Ishikawa (cell line): ENCODE measurements around the gene MLLT6.

Source experiments
- CEBPB ChIP-seq: IDR thresholded peaks from 2 replicates; pipeline ENCODE4 v1.6.1; 2012
- CREB1 ChIP-seq: IDR thresholded peaks from 2 replicates; pipeline ENCODE4 v1.6.1; 2012; ENCODE audit warnings: low read depth
- EGR1 ChIP-seq: IDR thresholded peaks from 2 replicates; pipeline ENCODE4 v1.6.1; 2012
- EP300 ChIP-seq: IDR thresholded peaks from 2 replicates; pipeline ENCODE4 v1.6.1; 2012; ENCODE audit warnings: borderline replicate concordance
- FOXM1 ChIP-seq: IDR thresholded peaks from 2 replicates; pipeline ENCODE4 v1.6.1; 2012; ENCODE audit warnings: low read depth, borderline replicate concordance
- NFIC ChIP-seq: IDR thresholded peaks from 2 replicates; pipeline ENCODE4 v1.6.1; 2012
- RAD21 ChIP-seq: IDR thresholded peaks from 2 replicates; pipeline ENCODE4 v1.6.1; 2012; ENCODE audit warnings: low read depth
- TAF1 ChIP-seq: IDR thresholded peaks from 2 replicates; pipeline ENCODE4 v1.6.1; 2012; ENCODE audit warnings: low read depth, mild to moderate bottlenecking
- TCF12 ChIP-seq: IDR thresholded peaks from 2 replicates; pipeline ENCODE4 v1.6.1; 2012; ENCODE audit warnings: low read depth
- TEAD4 ChIP-seq: IDR thresholded peaks from 2 replicates; pipeline ENCODE4 v1.6.1; 2012
- YY1 ChIP-seq: IDR thresholded peaks from 2 replicates; pipeline ENCODE4 v1.6.1; 2012; ENCODE audit warnings: low read depth
- ZBTB7A ChIP-seq: IDR thresholded peaks from 2 replicates; pipeline ENCODE4 v1.6.1; 2012; ENCODE audit warnings: low read depth
- TF ChIP-seq, protein P1 (sequence below): IDR thresholded peaks from 2 replicates; pipeline ENCODE4 v1.6.1; 2012; ENCODE audit warnings: low read depth, mild to moderate bottlenecking
- TF ChIP-seq, protein P2 (sequence below): IDR thresholded peaks from 2 replicates; pipeline ENCODE4 v1.6.1; 2012
- TF ChIP-seq, protein P3 (sequence below): IDR thresholded peaks from 2 replicates; pipeline ENCODE4 v1.6.1; 2012

The MLLT6 gene

DNA sequence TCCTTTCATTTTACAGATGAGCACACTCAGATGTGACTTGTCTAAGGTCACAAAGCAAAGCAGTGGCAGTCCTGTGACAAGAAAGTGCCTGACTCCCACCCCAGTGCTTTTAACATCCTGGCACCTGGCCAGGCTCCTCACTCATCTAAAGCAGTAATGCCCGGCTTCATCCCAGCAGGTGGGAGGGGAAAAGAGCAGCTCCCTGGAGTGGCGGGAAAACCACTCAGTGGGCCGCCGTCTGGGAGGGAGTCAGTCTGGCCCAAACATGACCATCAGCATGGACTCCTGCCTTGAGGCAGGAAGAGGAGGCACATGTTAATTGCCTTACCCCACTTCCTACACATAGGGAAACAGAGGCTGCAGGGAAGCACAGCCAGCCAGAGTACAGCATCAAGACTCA, 40.5 kb downstream of the MLLT6 start:
- TF ChIP-seq EP300, result peak; percentile 38; the same call in 1 of the 2 replicates
- TF ChIP-seq YY1, result no peak
- no peak for TF ChIP-seq TEAD4
- TF ChIP-seq RAD21, result no peak
- TF ChIP-seq, protein P1, sequence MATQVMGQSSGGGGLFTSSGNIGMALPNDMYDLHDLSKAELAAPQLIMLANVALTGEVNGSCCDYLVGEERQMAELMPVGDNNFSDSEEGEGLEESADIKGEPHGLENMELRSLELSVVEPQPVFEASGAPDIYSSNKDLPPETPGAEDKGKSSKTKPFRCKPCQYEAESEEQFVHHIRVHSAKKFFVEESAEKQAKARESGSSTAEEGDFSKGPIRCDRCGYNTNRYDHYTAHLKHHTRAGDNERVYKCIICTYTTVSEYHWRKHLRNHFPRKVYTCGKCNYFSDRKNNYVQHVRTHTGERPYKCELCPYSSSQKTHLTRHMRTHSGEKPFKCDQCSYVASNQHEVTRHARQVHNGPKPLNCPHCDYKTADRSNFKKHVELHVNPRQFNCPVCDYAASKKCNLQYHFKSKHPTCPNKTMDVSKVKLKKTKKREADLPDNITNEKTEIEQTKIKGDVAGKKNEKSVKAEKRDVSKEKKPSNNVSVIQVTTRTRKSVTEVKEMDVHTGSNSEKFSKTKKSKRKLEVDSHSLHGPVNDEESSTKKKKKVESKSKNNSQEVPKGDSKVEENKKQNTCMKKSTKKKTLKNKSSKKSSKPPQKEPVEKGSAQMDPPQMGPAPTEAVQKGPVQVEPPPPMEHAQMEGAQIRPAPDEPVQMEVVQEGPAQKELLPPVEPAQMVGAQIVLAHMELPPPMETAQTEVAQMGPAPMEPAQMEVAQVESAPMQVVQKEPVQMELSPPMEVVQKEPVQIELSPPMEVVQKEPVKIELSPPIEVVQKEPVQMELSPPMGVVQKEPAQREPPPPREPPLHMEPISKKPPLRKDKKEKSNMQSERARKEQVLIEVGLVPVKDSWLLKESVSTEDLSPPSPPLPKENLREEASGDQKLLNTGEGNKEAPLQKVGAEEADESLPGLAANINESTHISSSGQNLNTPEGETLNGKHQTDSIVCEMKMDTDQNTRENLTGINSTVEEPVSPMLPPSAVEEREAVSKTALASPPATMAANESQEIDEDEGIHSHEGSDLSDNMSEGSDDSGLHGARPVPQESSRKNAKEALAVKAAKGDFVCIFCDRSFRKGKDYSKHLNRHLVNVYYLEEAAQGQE, result no peak
- TF ChIP-seq, protein P2, sequence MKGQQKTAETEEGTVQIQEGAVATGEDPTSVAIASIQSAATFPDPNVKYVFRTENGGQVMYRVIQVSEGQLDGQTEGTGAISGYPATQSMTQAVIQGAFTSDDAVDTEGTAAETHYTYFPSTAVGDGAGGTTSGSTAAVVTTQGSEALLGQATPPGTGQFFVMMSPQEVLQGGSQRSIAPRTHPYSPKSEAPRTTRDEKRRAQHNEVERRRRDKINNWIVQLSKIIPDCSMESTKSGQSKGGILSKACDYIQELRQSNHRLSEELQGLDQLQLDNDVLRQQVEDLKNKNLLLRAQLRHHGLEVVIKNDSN, result 0 out of 2 replicates have a peak, but pooled peaks have one; percentile 22
- TF ChIP-seq, protein P3, sequence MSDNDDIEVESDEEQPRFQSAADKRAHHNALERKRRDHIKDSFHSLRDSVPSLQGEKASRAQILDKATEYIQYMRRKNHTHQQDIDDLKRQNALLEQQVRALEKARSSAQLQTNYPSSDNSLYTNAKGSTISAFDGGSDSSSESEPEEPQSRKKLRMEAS, result peak; percentile 73
- no peak for TF ChIP-seq CREB1
- TF ChIP-seq FOXM1, result no peak
- TF ChIP-seq TCF12, result peak; percentile 63; the same call in 1 of the 2 replicates
- TF ChIP-seq NFIC, result peak; percentile 85
- no peak for TF ChIP-seq CEBPB
- TF ChIP-seq ZBTB7A, result no peak

DNA sequence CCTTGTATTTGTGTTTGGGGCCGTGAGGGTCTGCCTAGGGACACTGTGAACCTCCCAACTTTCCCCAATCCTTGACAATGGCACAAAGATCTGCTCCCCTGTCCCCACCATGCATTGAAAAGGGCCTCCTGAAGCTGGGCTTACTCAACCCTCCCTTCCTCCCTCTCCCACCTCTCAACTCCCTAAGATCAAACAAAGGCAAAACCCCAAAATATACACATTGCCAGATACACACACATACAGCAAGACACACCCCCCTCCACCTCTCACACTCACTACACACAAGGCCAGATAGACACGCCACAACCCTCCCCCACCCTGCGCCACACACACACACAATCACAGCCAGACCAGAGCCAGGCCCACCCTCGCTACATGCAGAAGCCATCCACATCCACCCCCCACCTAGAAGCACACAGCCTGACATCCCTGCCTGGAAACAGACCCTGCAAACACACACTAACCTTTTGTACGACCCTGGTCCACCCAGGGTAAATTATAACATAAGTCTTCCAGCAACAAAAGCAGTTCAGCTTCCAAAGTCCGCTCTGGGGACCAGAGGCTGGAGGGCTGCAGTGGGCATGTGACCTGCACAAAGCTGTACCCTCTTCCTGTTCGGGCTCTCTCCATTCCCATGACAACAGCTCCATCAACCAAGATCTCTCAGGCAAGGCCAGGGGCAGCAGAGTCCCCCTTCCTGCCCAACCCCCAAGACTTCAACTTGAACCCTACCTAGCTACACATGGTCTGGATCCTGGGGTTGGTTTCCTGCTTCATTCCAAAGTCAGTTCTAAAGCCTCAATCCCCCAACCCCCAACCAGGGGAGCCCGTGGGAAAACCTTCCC, 41.2 kb downstream of the MLLT6 start:
- TF ChIP-seq TAF1 (no peak), YY1 (no peak), TCF12 (no peak), RAD21 (no peak), CREB1 (no peak)
- TF ChIP-seq, protein P2, result no peak

DNA sequence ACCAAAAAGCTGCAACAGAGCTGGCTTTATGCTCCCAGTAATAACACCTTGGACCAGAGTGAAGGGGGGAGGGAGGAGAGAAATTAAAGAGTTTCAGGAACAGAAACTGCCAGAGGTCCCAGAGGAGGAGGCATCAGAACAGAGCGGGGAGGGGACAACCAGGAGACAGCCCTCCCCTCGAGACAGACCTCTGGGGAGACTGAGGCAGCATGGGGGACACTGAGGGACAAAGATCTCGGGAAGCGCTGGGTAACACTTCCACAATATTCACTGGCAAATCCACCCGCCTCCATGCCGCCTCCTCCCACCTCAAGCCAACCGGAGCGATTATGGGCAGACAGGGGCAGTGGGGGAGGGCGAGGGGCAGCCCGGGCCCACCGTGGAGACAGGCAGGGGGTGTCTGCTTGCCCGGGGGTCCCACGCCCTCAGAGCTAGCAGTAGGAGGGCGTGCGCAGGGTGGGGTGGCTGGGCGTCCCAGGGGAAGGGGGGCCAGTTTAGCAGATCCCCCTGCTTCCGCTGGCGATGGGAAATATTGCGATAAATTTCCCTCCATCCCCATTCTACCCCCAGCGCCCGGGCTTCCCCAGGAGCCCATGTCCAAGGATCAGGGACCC, 41.9 kb downstream of the MLLT6 start:
- TF ChIP-seq, protein P1, result no peak
- no peak for TF ChIP-seq NFIC
- TF ChIP-seq ZBTB7A, result no peak
- TF ChIP-seq TAF1, result no peak
- no peak for TF ChIP-seq TCF12
- TF ChIP-seq, protein P3, result no peak
- TF ChIP-seq CEBPB, result no peak
- no peak for TF ChIP-seq YY1
- TF ChIP-seq RAD21, result no peak
- no peak for TF ChIP-seq FOXM1
- TF ChIP-seq EP300, result no peak
- TF ChIP-seq EGR1, result no peak
- no peak for TF ChIP-seq TEAD4
- TF ChIP-seq, protein P2, result no peak

DNA sequence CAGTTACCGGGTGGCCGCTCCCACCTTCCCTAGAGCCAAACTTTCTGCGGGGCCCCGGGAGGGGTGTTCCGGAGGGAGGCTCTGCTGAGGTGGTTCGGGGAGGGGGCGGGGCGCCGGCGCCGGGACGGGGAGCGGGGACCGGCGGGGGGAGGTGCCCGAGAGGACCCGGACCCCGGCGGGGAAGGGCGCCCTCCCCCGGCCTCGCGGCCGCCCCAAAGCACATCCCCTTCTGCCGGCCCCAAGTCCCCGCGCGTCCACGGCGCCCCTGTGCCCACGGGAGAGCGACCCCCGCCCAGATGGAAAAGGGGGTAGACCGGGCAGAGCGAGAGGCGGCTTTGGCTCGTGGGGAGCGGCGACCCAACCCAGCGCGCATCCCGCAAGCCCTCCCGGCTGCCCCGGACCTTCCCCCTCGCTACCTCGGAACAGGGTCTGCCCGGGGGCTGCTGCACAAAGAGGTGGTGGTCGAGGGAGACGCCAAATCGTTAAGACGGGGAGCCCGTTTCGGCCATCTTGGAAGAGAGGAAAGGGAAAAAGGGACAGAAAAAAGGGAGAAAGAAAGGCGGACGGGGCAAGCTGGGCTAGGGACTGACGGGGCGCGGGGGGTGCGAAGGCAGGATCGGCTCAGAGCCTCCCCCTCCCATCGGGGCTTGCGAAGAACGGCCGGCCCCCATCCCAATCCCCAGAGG, 42.5 kb downstream of the MLLT6 start:
- peak; percentile 74 for TF ChIP-seq YY1
- peak; percentile 96 for TF ChIP-seq ZBTB7A
- no peak for TF ChIP-seq TAF1
